K562 (cell line): ENCODE measurements around the gene MAU2. TPM values are rescaled to one million over a fixed set of nuclear protein-coding genes. Genes with fewer than 3 reads are reported as not detected.
A peak's percentile ranks its signal among the peaks of the same experiment; 100 is the strongest.

Source experiments
- MGA ChIP-seq: fragments of 450-650 bp; IDR thresholded peaks from 2 replicates; pipeline ENCODE4 v1.6.1; 2016; ENCODE audit warnings: mild to moderate bottlenecking, moderate library complexity
- PPARD ChIP-seq: fragments of 250-450 bp; sonication (Bioruptor Pico); IDR thresholded peaks from 2 replicates; pipeline ENCODE4 v1.8.0; 2022; ENCODE audit warnings: inconsistent platforms, mild to moderate bottlenecking, moderate library complexity
- polyA plus RNA-seq, 8 experiments: library from polyadenylated mRNA; depleted of rRNA in 4 of 8; stranded (reverse) in 5 of 8; unstranded in 3 of 8; fragments of >200 nt; fragmentation: Nextera tagmentation in 2 of 8; fragmentation: Illumina TruSeq in 1 of 8; extraction: Ambion mirVana in 2 of 8; extraction: Trizol in 1 of 8; gene quantifications; 2 replicates each; pipeline versions ENCODE4 v1.2.1 to v1.2.3, GENCODE V29; 2011 to 2014; ENCODE audit warnings: inconsistent platforms in 1 of 8, missing spikeins in 1 of 8
- total RNA-seq, 7 experiments: library from RNA; depleted of rRNA in 6 of 7; stranded (reverse); fragments of >200 nt in 6 of 7; fragmentation: Illumina TruSeq in 2 of 7; extraction: Trizol in 2 of 7; gene quantifications; 2 replicates each; pipeline versions ENCODE4 v1.2.1 to v1.2.3, GENCODE V29; 2011 to 2021; ENCODE audit warnings: low replicate concordance in 1 of 7
- TF ChIP-seq, protein P1 (sequence below): sonication (generic); formaldehyde crosslinking; IDR thresholded peaks from 2 replicates; pipeline ENCODE4 v1.8.0; 2023; ENCODE audit warnings: mild to moderate bottlenecking, missing genetic modification reagents
- TF ChIP-seq, protein P2 (sequence below): sonication (generic); formaldehyde crosslinking; IDR thresholded peaks from 2 replicates; pipeline ENCODE4 v1.8.1; 2023; ENCODE audit warnings: missing genetic modification reagents, mild to moderate bottlenecking, borderline replicate concordance

The MAU2 gene
- total and polyA plus RNA-seq, 9 of the 15 experiments (the other 6 are each of a cell fraction or from before 2014, with no cell fraction given) = 1.2 to 48.1 (median 19.4) TPM

DNA sequence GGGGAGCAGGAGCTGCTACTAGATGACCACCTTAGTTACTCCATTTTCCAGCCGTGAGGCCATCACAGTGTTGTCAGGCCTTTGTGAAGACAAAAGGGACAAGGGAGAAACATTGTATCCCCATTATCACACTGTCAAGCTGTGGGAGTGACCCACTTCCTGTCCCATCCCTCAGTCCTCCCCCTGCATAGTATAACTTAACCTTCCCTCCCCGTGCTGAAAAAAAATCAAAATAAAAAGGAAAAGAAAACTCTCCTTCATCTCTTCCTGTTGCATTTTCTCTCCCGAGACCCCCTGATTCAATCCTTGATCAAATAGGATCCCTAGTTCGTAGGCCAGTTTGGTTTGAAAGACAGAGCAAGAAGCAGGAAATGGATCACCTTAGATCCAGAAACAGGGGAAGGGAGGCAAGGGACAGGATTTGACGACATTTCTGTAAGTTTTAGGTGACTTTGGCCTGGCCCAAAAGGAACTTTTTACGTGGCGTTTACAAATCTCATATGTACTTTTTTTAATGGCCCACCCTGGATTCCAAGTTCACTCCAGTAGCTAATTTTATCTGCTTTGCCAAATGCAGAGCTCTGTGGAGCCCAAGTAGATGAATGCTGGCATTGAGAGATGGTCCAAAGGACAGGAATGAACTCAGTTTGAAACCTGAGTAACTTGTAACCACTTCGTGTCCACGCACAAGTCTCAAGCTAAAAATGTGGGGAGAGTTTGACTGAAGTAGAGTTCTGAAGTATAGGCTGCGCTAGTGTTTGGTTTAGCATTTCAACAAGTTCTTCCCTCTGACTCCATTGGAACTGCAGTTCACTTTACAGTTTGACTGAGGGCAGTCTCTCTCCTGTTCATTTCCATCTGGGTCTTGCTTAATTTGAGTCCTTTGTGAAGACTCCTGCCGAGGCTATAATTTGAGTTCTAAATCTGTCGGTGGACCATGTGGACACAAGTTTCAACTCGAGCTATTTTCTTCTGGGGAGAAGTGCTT lies 68.2 kb downstream of the MAU2 start (continued):
- TF ChIP-seq, protein P1, sequence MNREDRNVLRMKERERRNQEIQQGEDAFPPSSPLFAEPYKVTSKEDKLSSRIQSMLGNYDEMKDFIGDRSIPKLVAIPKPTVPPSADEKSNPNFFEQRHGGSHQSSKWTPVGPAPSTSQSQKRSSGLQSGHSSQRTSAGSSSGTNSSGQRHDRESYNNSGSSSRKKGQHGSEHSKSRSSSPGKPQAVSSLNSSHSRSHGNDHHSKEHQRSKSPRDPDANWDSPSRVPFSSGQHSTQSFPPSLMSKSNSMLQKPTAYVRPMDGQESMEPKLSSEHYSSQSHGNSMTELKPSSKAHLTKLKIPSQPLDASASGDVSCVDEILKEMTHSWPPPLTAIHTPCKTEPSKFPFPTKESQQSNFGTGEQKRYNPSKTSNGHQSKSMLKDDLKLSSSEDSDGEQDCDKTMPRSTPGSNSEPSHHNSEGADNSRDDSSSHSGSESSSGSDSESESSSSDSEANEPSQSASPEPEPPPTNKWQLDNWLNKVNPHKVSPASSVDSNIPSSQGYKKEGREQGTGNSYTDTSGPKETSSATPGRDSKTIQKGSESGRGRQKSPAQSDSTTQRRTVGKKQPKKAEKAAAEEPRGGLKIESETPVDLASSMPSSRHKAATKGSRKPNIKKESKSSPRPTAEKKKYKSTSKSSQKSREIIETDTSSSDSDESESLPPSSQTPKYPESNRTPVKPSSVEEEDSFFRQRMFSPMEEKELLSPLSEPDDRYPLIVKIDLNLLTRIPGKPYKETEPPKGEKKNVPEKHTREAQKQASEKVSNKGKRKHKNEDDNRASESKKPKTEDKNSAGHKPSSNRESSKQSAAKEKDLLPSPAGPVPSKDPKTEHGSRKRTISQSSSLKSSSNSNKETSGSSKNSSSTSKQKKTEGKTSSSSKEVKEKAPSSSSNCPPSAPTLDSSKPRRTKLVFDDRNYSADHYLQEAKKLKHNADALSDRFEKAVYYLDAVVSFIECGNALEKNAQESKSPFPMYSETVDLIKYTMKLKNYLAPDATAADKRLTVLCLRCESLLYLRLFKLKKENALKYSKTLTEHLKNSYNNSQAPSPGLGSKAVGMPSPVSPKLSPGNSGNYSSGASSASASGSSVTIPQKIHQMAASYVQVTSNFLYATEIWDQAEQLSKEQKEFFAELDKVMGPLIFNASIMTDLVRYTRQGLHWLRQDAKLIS (CRISPR knock-in tag) = 0 out of 2 replicates have a peak, but pooled peaks have one; percentile 74
- TF ChIP-seq MGA (no peak; the same call in 1 of the 2 replicates), PPARD (CRISPR knock-in tag) (no peak)
- TF ChIP-seq, protein P2, sequence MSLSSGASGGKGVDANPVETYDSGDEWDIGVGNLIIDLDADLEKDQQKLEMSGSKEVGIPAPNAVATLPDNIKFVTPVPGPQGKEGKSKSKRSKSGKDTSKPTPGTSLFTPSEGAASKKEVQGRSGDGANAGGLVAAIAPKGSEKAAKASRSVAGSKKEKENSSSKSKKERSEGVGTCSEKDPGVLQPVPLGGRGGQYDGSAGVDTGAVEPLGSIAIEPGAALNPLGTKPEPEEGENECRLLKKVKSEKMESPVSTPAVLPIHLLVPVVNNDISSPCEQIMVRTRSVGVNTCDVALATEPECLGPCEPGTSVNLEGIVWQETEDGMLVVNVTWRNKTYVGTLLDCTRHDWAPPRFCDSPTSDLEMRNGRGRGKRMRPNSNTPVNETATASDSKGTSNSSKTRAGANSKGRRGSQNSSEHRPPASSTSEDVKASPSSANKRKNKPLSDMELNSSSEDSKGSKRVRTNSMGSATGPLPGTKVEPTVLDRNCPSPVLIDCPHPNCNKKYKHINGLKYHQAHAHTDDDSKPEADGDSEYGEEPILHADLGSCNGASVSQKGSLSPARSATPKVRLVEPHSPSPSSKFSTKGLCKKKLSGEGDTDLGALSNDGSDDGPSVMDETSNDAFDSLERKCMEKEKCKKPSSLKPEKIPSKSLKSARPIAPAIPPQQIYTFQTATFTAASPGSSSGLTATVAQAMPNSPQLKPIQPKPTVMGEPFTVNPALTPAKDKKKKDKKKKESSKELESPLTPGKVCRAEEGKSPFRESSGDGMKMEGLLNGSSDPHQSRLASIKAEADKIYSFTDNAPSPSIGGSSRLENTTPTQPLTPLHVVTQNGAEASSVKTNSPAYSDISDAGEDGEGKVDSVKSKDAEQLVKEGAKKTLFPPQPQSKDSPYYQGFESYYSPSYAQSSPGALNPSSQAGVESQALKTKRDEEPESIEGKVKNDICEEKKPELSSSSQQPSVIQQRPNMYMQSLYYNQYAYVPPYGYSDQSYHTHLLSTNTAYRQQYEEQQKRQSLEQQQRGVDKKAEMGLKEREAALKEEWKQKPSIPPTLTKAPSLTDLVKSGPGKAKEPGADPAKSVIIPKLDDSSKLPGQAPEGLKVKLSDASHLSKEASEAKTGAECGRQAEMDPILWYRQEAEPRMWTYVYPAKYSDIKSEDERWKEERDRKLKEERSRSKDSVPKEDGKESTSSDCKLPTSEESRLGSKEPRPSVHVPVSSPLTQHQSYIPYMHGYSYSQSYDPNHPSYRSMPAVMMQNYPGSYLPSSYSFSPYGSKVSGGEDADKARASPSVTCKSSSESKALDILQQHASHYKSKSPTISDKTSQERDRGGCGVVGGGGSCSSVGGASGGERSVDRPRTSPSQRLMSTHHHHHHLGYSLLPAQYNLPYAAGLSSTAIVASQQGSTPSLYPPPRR (CRISPR knock-in tag) = no peak
